Stimulated activated CD8-positive, alpha-beta memory T cell treated with anti-CD3 and anti-CD28 coated beads, Interleukin-15, amount 100 ng/mL, for 1 hour (primary cell): ENCODE measurements around the gene AVEN.
"Not testable (repeated sequence)": the region's sequence is repeated elsewhere in the genome, so short reads cannot be mapped to it uniquely, and the experiment has no call there.

Experiments
- DNase-seq: peaks from one replicate; pipeline ENCODE4 v3.0.0-alpha.2; 2020; ENCODE audit warnings: low read depth

AVEN gene

DNA sequence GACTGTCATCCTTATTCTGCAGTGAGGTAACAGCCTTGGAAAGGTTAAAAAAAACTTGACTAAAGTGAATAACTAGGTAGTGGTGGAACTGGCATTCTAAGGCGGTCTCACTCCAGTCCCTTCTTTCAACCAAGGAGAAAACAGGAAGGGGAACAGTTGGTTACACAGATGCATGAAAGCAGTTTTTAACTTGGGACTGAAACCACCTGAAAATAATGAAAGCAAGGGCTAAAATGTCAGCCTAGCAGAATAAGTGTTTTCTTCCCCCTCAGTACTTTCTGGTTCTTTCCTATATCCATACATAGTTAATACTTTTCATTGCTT is 748 bp upstream of the AVEN start:
- DNase-seq = no peak

DNA sequence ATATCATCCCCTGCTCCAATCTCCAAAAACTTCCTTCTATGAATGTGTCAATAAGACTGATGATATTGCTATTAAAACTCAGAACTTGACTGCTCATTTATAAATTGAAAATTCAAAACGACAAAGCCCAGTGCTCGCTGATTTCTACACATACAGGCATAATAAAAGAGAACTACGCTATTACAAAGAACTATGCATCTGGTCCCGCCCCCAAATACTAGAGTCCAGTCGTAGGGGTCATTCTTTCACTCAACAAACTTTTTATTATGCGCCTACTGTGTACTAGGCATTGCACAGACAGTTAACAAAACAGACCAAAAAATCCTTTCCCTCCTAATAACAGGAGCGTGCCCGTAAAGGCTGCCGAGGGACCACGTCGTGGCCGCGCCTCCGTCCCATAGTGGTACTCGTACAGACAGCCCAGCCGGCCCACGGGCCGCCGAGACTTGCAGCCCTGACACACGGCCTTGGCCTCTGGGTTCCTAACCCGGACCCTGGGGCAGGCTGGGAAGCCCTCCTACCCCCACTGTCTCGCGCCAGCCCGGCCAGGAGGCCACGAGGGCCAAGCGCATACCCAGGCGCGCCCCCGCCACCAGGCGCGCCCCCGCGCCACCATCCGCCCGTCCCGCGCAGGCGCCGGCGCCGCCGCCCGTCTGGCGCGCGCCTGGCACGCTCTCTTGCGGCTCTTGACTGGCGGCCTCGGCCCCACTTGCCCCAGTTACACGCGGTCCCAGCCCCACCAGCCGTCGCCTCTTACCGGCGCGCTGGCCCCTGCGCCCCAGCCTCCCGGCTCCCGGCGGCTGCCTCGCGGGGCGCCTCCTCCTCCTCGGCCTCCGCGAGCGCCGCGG is 757 bp downstream of the AVEN start:
- peak; percentile 28 for DNase-seq

DNA sequence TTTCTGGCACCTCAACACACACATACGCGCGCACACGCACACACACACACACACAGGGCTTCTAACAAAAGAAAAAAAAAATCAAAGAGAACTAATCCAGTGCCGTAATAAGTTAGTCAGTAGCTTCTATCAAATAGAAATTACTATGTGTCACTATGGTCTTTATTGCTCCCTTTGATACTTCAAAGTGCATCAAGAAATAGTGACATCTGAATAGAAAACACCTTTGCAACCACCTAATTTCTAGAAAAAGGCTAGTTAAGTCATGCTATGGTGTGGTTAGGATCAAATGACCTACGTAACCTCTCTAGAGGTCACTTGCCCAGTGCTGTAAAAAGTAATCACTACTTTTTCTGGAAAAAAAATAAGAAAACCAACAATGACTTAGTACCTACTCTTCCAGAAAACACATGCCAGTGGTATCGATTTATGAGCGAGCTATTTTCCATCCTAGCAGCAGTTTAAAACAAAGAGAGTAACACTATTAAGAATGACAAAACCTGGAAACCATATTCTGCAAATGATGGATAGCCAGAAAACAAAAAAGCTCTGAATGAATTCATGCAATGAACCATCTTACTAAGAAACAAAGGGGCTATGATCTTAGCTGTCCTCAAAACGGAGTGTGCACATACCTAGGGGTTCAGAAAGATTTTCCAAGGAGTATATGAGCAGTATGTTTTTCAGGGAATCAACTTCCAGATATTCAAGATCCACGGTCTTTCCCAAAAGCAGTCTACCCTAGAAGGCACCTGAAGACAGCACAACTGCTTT is 6.8 kb downstream of the AVEN start:
- no peak for DNase-seq

DNA sequence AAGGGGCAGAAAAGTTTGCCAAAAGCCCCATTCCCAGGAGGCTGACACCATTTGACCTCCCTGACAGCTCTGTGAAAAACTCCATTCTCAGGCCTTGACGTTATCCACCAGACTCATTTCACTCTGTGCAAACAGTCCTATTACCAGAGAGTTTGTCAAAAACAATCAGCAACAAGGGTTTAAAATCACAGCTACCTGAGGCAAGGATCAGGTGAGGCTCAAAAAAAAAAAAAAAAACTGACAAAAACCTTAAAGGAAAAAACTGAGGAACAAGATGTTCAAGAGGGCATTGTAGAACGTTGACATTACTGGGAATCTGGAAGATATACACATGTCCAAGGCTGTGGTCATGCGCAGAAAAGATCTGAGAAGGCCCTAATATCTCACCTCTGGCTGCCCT is 11.4 kb downstream of the AVEN start:
- no peak for DNase-seq

DNA sequence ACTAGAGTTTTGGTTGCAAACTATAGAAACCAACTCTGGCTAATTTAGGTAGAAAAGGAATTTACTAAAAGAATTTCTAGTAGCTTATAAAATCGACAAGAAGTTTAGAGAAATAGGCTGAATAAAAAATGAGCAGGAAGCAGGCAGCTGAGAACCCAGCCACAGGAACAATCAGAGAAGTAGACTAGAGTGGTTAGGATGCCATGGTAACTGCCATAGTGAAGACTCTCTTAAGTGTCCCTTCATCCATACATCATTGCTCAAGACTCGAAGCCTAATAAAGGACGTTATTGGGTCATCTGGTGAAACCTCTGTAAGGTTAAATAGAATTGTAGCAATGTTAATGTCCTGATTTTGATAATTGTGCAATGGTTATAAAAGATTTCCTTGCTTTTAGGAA is 13.8 kb downstream of the AVEN start:
- DNase-seq = no peak

DNA sequence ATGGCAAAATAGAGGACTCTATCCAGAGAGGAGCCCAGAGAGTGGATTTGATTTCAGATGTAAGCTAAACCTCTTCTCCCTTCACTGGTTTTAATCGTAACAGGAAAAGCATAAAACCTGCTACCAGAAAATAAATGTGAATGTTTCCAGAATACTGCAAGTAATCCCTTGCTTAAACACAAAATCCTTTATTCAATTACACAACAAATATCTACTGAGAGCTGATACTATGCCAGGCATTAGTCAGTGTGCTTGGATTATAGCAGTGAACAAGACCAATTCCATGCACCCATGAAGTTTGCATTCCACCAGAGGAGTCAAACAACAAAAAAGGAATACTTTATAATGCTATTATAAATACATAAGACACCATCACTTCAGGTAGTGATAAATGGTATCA is 15.1 kb downstream of the AVEN start:
- no peak for DNase-seq

DNA sequence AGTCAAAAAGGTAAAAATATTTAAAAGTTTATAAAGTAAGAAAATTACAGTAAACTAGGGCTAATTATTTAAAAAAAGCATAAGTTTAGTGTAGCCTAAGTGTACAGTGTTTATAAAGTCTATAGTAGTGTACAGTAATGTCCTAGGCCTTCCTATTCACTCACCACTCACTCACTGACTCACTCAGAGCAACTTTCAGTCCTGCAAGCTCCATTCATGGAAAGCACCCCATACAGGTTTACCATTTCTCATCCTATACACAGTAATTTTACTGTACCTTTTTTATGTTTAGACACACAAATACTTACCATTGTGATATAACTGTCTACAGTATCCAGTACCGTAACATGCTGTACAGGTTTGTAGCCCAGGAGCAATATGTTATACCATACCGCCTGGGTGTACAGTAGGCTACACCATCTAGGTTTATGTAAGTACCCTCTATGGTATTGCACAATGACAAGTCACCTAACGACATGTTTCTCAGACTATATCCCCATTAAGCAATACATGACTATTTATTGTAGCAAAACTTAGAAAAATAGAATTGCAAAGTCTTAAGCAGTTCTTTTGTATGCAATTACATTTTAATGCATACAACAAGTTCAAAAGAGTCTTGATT is 19.5 kb downstream of the AVEN start:
- no peak for DNase-seq

DNA sequence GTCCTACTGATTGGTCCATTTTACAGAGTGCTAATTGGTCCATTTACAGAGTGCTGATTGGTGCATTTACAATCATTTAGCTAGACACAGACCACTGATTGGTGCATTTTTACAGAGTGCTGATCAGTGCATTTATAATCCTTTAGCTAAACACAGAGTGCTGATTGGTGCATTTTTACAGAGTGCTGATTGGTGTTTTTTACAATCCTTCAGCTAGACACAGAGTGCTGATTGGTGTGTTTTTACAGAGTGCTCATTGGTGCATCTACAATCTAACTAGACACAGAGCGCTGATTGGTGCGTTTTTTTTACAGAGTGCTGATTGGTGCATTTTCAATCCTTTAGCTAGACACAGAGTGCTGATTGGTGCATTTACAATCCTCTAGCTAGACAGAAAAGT is 20.3 kb downstream of the AVEN start:
- not testable (repeated sequence) for DNase-seq

DNA sequence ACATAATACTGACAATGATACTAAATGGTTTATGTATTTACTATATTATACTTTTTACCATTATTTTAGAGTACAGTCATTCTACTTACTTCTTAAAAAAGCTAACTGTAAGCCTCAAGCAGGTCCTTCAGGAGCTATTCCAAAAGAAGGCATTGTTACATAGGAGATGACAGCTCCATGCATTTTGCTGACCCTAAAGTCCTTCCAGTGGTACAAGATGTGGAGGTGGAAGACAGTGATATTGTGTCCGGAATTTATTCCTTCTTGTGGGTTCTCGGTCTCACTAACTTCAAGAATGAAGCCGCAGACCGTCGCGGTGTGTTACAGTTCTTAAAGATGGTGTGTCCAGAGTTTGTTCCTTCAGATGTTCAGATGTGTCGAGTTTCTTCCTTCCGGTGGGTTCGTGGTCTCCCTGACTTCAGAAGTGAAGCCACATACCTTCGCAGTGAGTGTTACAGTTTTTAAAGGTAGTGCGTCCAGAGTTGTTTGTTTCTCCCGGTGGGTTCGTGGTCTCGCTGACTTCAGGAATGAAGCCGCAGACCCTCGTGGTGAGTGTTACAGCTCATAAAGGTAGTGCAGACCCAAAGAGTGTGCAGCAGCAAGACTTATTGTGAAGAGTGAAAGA is 20.9 kb downstream of the AVEN start:
- no peak for DNase-seq

DNA sequence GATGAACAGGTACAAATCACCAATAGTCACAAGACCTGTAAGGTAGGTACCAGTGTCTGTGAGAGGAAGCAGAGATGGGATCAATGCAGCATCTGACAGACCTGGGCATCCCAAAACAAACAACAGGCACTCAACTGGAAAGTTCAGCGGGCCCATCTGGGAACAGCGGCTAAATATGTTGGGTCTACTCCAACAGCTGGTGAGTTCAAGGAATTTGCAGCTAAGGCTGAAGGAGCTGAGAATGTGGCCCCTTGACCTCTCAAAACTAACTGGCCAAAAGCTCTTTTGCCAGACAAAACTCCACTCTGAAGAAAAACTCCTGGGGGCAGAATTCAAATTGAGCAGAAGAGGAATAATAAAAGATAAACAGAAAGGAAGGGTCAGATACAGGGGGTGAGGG is 24.4 kb downstream of the AVEN start:
- no peak for DNase-seq

DNA sequence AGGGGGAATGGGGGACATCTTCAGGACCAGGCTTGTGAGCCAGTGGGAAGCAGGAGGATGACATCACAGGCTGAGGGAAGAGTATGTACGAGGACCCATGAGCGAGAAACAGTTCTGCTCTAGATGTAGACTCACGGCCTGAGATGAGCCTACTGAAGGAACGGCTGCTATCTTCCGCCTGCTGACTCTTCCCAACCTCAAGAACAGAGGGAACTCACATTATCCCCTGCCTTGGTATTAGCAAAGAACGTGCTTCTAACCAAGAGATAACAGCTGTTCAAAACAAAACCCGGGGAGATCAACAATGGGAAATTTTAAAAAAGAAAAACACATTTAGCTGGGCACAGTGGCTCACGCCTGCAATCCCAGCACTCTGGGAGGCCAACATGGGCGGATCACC is 25.3 kb downstream of the AVEN start:
- DNase-seq = no peak

DNA sequence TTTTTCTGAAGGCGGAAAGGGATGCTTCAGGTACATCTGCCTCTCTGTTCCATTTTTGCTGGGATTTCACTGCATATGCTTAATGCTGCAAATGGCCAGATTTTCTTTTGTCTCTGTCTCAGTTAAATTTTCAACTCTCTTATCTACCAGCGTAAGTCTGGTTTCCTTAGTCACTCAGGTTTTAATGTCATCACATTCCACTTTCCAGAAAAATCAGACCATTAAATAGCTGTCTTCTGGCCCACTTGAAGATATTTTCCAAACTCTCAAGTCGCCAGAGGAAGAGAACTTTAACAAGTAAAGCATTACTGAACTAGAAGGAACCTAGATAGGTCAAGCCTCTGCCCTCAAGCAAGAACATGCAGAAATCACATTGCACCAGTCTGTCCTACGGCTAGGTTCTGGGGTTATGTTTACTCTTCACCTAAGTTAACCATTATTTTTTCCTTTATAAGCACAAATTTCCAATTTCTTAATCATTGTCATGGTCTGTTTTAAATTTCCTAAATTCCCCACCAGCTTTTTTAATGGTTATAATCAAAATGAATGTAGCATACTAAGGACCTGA is 26.5 kb downstream of the AVEN start:
- no peak for DNase-seq

DNA sequence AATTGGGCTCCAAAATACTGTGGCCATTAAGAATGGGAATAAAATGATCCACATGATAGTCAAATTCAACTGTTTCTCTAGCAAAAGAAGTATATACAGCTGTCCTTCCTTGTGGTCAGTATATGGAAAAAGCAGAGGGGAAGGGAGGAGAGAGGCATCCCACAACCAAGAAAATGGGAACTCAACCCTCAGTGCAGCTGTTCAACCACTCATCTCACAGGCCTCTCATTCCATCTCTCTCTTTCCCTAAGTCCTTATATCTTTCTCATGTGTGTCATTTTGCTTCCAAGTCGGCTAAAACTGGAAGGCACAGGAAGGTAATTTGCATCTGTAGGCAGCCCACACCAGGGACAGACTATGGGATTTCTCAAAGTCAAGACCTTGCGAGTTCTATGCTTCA is 27.5 kb downstream of the AVEN start:
- DNase-seq = no peak

DNA sequence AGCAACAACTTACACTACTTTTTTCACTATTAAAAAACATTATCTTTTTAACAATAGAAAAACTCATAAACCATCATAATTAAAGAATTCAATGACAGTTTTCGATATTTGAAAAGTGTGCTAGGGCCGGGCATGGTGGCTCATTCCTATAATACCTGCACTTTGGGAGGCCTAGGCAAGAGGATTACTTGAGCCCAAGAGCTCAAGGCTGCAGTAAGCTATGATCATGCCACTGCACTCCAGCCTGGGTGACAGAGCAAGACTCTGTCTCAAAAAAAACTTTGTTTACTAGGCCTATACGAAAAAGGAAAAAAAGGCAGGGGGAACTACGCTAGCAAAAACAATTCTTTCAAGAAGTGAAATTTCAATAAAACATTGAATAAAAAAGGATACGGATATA is 28.1 kb downstream of the AVEN start:
- no peak for DNase-seq

DNA sequence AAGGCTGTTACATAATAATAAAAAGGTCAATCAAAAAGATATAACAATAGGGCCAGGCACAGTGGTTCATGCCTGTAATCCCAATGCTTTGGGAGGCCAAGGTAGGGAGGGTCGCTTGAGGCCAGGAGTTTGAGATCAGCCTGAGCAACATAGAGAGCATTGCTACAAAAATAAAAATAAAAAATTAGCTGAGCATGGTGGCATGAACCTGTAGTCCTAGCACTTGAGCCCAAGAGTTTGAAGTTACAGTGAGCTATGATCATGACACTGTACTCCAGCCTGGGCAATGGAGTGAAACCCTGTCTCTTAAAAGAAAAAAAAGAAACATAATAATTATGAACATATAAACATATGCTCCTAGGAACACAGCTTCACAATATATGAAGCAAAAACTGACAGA is 29.3 kb downstream of the AVEN start:
- no peak for DNase-seq

DNA sequence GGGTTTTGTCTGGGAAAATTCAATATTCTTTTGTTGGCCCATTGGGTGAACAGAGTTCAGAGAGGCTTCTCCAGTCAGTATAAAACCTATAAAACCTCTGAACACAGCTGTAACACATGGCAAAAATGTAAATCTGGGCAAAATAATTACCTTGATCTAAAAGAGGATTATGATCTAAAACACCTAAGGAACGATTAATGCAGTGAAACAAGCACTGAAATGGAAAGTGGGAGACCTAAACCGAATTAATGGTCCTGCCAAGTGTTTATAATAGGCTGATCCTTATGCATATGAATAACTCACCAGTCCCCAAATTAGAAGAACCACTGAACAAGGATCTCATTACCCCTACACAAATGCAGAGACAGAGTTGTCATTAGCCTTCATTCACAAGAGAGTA is 32.6 kb downstream of the AVEN start:
- DNase-seq = no peak

DNA sequence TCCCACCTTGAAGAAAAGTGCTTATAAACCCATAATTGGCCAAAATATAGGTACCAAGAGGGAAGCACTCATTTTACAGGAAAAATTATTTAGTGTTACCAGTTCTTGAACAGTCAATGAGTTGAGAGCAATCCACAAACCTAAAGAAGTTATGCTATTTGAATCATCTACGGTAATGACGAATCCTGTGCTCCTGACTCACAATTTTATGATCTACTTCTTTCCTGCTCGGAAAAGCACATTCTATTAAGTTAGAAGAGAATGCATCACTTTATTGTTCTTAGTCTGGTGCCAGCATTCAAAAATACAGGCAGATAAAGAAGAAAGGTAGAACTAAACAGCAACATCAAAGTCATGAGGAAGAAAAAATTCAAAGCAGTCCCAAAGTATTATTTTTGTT is 37.5 kb downstream of the AVEN start:
- no peak for DNase-seq

DNA sequence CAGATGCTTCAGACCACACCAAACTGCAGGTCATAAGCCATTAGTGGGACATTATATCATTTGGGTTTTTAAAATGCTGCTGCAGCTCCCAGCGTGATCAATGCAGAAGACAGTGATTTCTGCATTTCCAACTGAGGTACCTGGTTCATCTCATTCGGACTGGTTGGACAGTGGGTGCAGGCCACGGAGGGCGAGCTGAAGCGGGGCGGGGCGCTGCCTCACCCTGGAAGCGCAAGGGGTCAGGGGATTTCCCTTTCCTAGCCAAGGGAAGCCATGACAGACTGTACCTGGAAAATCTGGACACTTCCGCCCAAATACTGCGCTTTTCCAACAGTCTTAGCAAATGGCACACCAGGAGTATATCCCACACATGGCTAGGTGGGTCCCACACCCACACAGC is 43.3 kb downstream of the AVEN start:
- not testable (repeated sequence) for DNase-seq

DNA sequence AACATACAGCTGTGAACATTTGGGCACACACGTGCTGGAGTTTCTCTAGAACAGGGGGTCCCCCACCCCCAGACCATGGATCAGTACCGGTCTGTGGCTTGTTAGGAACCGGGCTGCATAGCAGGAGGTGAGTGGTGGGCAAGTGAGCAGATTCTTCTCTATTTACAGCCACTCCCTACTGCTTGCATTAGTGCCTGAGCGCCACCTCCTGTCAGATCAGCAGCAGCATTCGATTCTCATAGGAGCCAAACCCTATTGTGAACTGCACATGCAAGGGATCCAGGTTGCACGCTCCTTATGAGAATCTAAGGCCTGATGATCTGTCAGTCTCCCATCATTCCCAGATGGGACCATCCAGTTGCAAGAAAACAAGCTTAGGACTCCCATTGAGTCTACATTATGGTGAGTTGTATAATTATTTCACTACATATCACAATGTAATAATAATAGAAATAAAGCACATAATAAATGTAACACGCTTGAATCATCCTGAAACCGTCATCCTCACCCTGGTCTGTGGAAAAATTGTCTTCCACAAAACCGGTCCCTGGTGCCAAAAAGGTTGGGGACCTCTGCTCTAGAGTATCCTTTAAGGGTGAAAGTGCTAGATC is 44.9 kb downstream of the AVEN start:
- no peak for DNase-seq

DNA sequence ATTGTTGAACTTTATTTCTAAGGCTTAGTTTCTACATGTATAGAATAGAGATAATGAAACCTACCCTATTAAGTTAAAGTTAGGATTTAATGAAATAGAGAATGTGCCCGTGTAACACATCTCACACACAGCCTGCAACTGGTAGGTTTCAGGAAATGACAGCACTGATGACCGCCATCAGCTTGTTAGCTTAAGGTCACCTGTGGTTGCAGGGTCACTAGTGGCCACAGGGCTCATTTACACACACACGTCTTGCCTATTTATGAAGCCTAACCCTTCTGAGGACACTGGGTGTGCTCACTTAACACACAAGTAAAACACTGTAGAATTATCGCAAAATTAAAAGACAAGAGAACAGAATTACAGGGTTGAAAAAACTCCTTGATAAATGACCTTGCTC is 50.6 kb downstream of the AVEN start:
- DNase-seq = no peak

DNA sequence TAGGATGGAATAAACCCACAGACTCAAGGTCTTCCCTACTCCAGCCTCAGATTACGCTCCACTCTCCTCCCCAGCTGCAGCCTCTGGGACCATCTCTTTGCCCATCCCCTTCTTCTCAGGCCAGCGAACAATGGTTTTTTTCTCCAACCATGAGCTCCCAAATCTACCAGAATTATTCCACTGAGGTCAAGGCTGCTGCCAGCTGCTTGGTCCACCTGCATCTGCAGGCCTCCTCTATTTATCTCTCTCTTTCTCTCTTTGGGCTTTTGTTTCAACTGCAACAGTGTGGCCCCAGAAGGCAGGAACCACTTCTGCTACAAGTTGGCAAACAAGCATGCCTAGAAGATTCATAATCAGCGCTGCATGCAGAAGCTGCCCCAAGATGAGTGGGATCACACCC is 51.6 kb downstream of the AVEN start:
- DNase-seq = no peak

DNA sequence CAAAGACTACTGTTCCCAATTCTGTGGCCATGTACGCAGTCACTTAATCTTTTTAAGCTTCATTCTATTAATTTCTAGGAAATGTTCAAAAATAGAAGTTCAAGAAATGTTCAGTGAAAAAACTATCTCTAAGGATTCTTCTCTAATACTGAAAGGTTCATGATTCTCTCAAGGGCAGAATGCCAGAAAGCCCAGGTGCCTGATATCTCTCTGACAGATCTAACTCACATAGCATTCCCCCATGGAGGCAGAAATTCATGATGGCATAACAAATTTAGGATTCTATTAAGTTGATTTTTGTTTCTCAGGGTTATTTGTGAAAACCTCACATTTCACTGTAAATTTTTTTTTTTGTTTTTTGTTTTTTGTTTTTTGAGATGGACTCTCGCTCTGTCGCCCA is 53.3 kb downstream of the AVEN start:
- no peak for DNase-seq
